Measurements from ENCODE around the gene UQCRFS1.

DNA sequence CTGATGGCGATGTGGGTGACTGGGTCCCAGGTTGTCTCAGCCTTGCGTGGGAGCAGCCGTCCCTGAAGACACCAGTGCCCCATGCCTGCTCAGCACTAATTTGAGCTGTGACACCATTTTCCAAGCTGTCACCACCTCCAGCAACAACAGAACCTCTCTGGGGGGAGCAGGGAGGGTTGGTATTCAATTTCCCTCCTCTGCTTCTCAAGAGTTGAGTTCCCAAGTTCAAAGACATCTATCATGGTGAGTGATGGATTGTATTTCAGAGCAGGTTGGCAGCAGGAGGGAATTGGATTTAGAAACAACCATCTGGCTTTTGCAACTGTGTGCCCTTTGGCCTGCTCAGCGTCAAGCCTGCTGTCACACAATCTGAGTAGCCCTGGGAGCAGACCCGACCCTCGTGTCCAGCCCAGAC, 46.9 kb upstream of the UQCRFS1 start:
- TF ChIP-seq, protein P1, sequence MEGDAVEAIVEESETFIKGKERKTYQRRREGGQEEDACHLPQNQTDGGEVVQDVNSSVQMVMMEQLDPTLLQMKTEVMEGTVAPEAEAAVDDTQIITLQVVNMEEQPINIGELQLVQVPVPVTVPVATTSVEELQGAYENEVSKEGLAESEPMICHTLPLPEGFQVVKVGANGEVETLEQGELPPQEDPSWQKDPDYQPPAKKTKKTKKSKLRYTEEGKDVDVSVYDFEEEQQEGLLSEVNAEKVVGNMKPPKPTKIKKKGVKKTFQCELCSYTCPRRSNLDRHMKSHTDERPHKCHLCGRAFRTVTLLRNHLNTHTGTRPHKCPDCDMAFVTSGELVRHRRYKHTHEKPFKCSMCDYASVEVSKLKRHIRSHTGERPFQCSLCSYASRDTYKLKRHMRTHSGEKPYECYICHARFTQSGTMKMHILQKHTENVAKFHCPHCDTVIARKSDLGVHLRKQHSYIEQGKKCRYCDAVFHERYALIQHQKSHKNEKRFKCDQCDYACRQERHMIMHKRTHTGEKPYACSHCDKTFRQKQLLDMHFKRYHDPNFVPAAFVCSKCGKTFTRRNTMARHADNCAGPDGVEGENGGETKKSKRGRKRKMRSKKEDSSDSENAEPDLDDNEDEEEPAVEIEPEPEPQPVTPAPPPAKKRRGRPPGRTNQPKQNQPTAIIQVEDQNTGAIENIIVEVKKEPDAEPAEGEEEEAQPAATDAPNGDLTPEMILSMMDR (conservative IDR thresholded peaks at IDR 0.05) = no peak
- TF ChIP-seq EZH2 (IDR thresholded peaks at IDR 0.05; ENCODE audit: low read depth) = no peak

Measured in PC-9 (cell line).